WTC11 (cell line): Measurements from ENCODE around the gene LIPH. TPM values are rescaled to one million over a fixed set of nuclear protein-coding genes. Genes with fewer than 3 reads are reported as not detected.
A peak's percentile ranks its signal among the peaks of the same experiment; 100 is the strongest.

Source experiments
- ATAC-seq: fragments of 200-7000 bp; cut with Tn5 transposase; 2 replicates; pipeline ENCODE4 v1.10.0; 2021; ENCODE audit warnings: mild to moderate bottlenecking, moderate library complexity
- CTCF ChIA-PET: fragments of 300-600 bp; sonication (Branson Sonifier 250); formaldehyde crosslinking; loops from one replicate; lab custom pipeline; 2021; ENCODE audit warnings: antibody characterized with exemption; lab: Charles Lee
- POLR2A ChIA-PET: fragments of 350-600 bp; sonication (Branson Sonifier 250); formaldehyde crosslinking; loops from one replicate; lab custom pipeline; 2021; ENCODE audit warnings: antibody characterized with exemption; lab: Charles Lee
- DNase-seq: peaks from one replicate; pipeline ENCODE4 v3.0.0; 2021; ENCODE audit warnings: low spot score
- H3K27ac Mint-ChIP-seq: 2 replicates; pipeline ENCODE4 v1.8.0; 2021; ENCODE audit warnings: mixed read lengths
- H3K27me3 Mint-ChIP-seq: 2 replicates; pipeline ENCODE4 v1.8.0; 2021; ENCODE audit warnings: low read depth, mild to moderate bottlenecking, moderate library complexity, mixed read lengths
- H3K36me3 Mint-ChIP-seq: 2 replicates; pipeline ENCODE4 v1.8.0; 2021; ENCODE audit warnings: mixed read lengths
- H3K4me1 Mint-ChIP-seq: 2 replicates; pipeline ENCODE4 v1.8.0; 2022; ENCODE audit warnings: mixed read lengths
- H3K4me3 Mint-ChIP-seq: 2 replicates; pipeline ENCODE4 v1.8.0; 2021; ENCODE audit warnings: mild to moderate bottlenecking, moderate library complexity, mixed read lengths
- H3K9me3 Mint-ChIP-seq: 2 replicates; pipeline ENCODE4 v1.8.0; 2021; ENCODE audit warnings: mixed read lengths
- ARID4B ChIP-seq: sonication (generic); formaldehyde crosslinking; IDR thresholded peaks from 2 replicates; pipeline ENCODE4 v1.8.0; 2023; ENCODE audit warnings: missing genetic modification reagents, mild to moderate bottlenecking, borderline replicate concordance
- ATF1 ChIP-seq: sonication (generic); formaldehyde crosslinking; IDR thresholded peaks from 2 replicates; pipeline ENCODE4 v1.8.1; 2023; ENCODE audit warnings: mild to moderate bottlenecking, moderate library complexity, missing genetic modification reagents
- ATF3 ChIP-seq: sonication (generic); formaldehyde crosslinking; conservative IDR thresholded peaks from 2 replicates; pipeline ENCODE4 v1.8.1; 2022; ENCODE audit warnings: mild to moderate bottlenecking, missing genetic modification reagents
- EMX1 ChIP-seq: fragments of 250-450 bp; sonication (Bioruptor Pico); IDR thresholded peaks from 2 replicates; pipeline ENCODE4 v1.8.0; 2021; ENCODE audit warnings: mild to moderate bottlenecking
- HMGA2 ChIP-seq: fragments of 250-450 bp; sonication (Bioruptor Pico); IDR thresholded peaks from 2 replicates; pipeline ENCODE4 v1.4.0; 2021; ENCODE audit warnings: mild to moderate bottlenecking, moderate library complexity
- MAX ChIP-seq: sonication (generic); formaldehyde crosslinking; IDR thresholded peaks from 2 replicates; pipeline ENCODE4 v1.8.0; 2022; ENCODE audit warnings: mild to moderate bottlenecking, missing genetic modification reagents
- NFYB ChIP-seq: sonication (generic); formaldehyde crosslinking; conservative IDR thresholded peaks from 2 replicates; pipeline ENCODE4 v1.8.0; 2022; ENCODE audit warnings: low read depth, missing genetic modification reagents
- NR2C2 ChIP-seq: sonication (generic); formaldehyde crosslinking; IDR thresholded peaks from 2 replicates; pipeline ENCODE4 v1.8.0; 2022; ENCODE audit warnings: mild to moderate bottlenecking, missing genetic modification reagents
- PREB ChIP-seq: sonication (generic); formaldehyde crosslinking; IDR thresholded peaks from 2 replicates; pipeline ENCODE4 v1.8.1; 2022; ENCODE audit warnings: mild to moderate bottlenecking, missing genetic modification reagents, moderate library complexity, borderline replicate concordance
- RORB ChIP-seq: fragments of 250-450 bp; sonication (Bioruptor Pico); IDR thresholded peaks from 2 replicates; pipeline ENCODE4 v1.9.0; 2021; ENCODE audit warnings: mild to moderate bottlenecking
- STAT6 ChIP-seq: sonication (generic); formaldehyde crosslinking; conservative IDR thresholded peaks from 2 replicates; pipeline ENCODE4 v1.8.1; 2023; ENCODE audit warnings: mild to moderate bottlenecking, low read depth, missing genetic modification reagents, moderate library complexity
- USF1 ChIP-seq: sonication (generic); formaldehyde crosslinking; IDR thresholded peaks from 2 replicates; pipeline ENCODE4 v1.8.0; 2022; ENCODE audit warnings: mild to moderate bottlenecking, missing genetic modification reagents
- USF2 ChIP-seq: sonication (generic); formaldehyde crosslinking; IDR thresholded peaks from 2 replicates; pipeline ENCODE4 v1.8.1; 2023; ENCODE audit warnings: mild to moderate bottlenecking, missing genetic modification reagents, moderate library complexity
- ZNF416 ChIP-seq: fragments of 250-450 bp; sonication (Bioruptor Pico); IDR thresholded peaks from 2 replicates; pipeline ENCODE4 v1.9.0; 2021; ENCODE audit warnings: mild to moderate bottlenecking, inconsistent platforms
- ZNF425 ChIP-seq: fragments of 250-450 bp; sonication (Bioruptor Pico); conservative IDR thresholded peaks from 2 replicates; pipeline ENCODE4 v1.9.0; 2021; ENCODE audit warnings: mild to moderate bottlenecking
- total RNA-seq: library from RNA; stranded (reverse); gene quantifications from 3 replicates; pipeline ENCODE4 v1.2.3, GENCODE V29; 2021

LIPH gene
- total RNA-seq, 1 experiment from 2014 or later: 0.07 TPM

GRCh38 chr3:185561958-185562357, 9.6 kb upstream of the LIPH start (continued):
- TF ChIP-seq USF1 (CRISPR knock-in tag) (no peak), ARID4B (CRISPR knock-in tag) (no peak), NR2C2 (no peak), ZNF425 (CRISPR knock-in tag) (no peak), RORB (CRISPR knock-in tag) (no peak)

- peak; percentile 10 for ATAC-seq
- TF ChIP-seq NFYB: no peak
- TF ChIP-seq USF2 (CRISPR knock-in tag): peak; percentile 81
- peak; percentile 54; the same call in 1 of the 2 replicates for TF ChIP-seq MAX (CRISPR knock-in tag)
- peak; percentile 81 for TF ChIP-seq USF1 (CRISPR knock-in tag)
- Mint-ChIP-seq H3K36me3 (no peaks in the 10 kb centered on the region), H3K27ac (no peak overlapping the region), H3K4me1 (peaks cover 38% of the 10 kb centered on the region), H3K4me3 (no peak overlapping the region), H3K27me3 (peaks cover 16% of the 10 kb centered on the region; the same call in 1 of the 2 replicates), H3K9me3 (no peaks in the 10 kb centered on the region)
- no peak for DNase-seq
- ChIA-PET CTCF (interaction anchor here (0.9 to 4.0 kb wide), 4 partner anchors 13 to 101 kb away, joined by 3 to 76 read pairs (median 4); partner anchors contain the start of gene TMEM41A), POLR2A (no interaction called here)
These were observed 9.1 kb upstream of the LIPH start for GRCh38 chr3:185561374-185561943.

- H3K9me3 Mint-ChIP-seq: no peaks in the 10 kb centered on the region
- H3K27me3 Mint-ChIP-seq: peaks cover 16% of the 10 kb centered on the region; the same call in 1 of the 2 replicates
- H3K4me3 Mint-ChIP-seq: no peak overlapping the region
- H3K27ac Mint-ChIP-seq: no peak overlapping the region
- no peak for DNase-seq
- ATAC-seq: peak; percentile 34
- POLR2A ChIA-PET: no interaction called here
- no peak for TF ChIP-seq PREB (CRISPR knock-in tag)
- TF ChIP-seq HMGA2 (CRISPR knock-in tag): no peak
- no peak for TF ChIP-seq ZNF416 (CRISPR knock-in tag)
- no peak for TF ChIP-seq ATF3
- no peak for TF ChIP-seq STAT6 (CRISPR knock-in tag)
- no peak for TF ChIP-seq ATF1
- no peak for TF ChIP-seq EMX1 (CRISPR knock-in tag)
- TF ChIP-seq, all 79 proteins: peak for 0
- Mint-ChIP-seq H3K4me1 (peaks cover 38% of the 10 kb centered on the region), H3K36me3 (no peaks in the 10 kb centered on the region)
- CTCF ChIA-PET: interaction anchor here (1.6 to 4.0 kb wide), 3 partner anchors 14 to 211 kb away, joined by 3 to 76 read pairs (median 10); no protein-coding TSS in a partner anchor
These were observed 8.3 kb upstream of the LIPH start for GRCh38 chr3:185560676-185561075.
